Transverse colon (tissue), 3 donors: ENCODE data around the gene FAM83G.

Experiments
- CTCF ChIP-seq, 5 experiments: fragments of 200-600 bp in 3 of 5; fragments of 450-650 bp in 2 of 5; sonication (generic) in 3 of 5; IDR thresholded peaks; 1 replicate in 2 of 5; 2 replicates in 3 of 5; pipeline ENCODE4 v1.5.1; 2016 to 2017; ENCODE audit warnings: antibody characterized with exemption in 5 of 5, inconsistent platforms in 3 of 5, mild to moderate bottlenecking in 2 of 5, moderate library complexity in 1 of 5
- POLR2A ChIP-seq: fragments of 450-650 bp; IDR thresholded peaks from one replicate; pipeline ENCODE4 v1.6.1; 2016; ENCODE audit warnings: antibody characterized with exemption, mild to moderate bottlenecking, moderate library complexity

GRCh38 chr17:19022747-19023146, 18.2 kb upstream of the FAM83G start:
- no peak for TF ChIP-seq CTCF (IDR thresholded peaks at IDR 0.05)
- TF ChIP-seq POLR2A: no peak
